HEK293T (cell line): Measurements from ENCODE around the gene CDC123.

Experiments used
- BHLHE40 ChIP-seq: fragments of 450-650 bp; IDR thresholded peaks from 2 replicates; pipeline ENCODE4 v1.6.1; 2016; ENCODE audit warnings: mild to moderate bottlenecking, moderate library complexity, borderline replicate concordance
- ELF4 ChIP-seq: fragments of 450-650 bp; IDR thresholded peaks from 2 replicates; pipeline ENCODE4 v1.6.1; 2017; ENCODE audit warnings: antibody characterized with exemption
- FOXA1 ChIP-seq: fragments of 450-650 bp; IDR thresholded peaks from 2 replicates; pipeline ENCODE4 v1.6.1; 2016; ENCODE audit warnings: mild to moderate bottlenecking
- FOXK2 ChIP-seq: fragments of 450-650 bp; IDR thresholded peaks from 2 replicates; pipeline ENCODE4 v1.6.1; 2016; ENCODE audit warnings: mild to moderate bottlenecking
- FOXM1 ChIP-seq: fragments of 450-650 bp; IDR thresholded peaks from 2 replicates; pipeline ENCODE4 v1.6.1; 2017; ENCODE audit warnings: mild to moderate bottlenecking, borderline replicate concordance
- HDGF ChIP-seq: fragments of 450-650 bp; IDR thresholded peaks from 2 replicates; pipeline ENCODE4 v1.6.1; 2017; ENCODE audit warnings: antibody characterized with exemption, borderline replicate concordance
- L3MBTL2 ChIP-seq: fragments of 450-650 bp; conservative IDR thresholded peaks from 2 replicates; pipeline ENCODE4 v1.6.1; 2016; ENCODE audit warnings: mild to moderate bottlenecking
- LEF1 ChIP-seq: fragments of 450-650 bp; IDR thresholded peaks from 2 replicates; pipeline ENCODE4 v1.6.1; 2017; ENCODE audit warnings: mild to moderate bottlenecking, borderline replicate concordance
- SP1 ChIP-seq: fragments of 450-650 bp; IDR thresholded peaks from 2 replicates; pipeline ENCODE4 v1.6.1; 2017
- SUZ12 ChIP-seq: fragments of 450-650 bp; IDR thresholded peaks from 2 replicates; pipeline ENCODE4 v1.6.1; 2016; ENCODE audit warnings: mild to moderate bottlenecking
- TARDBP ChIP-seq: fragments of 450-650 bp; IDR thresholded peaks from 2 replicates; pipeline ENCODE4 v1.6.1; 2016
- ZNF384 ChIP-seq: fragments of 450-650 bp; IDR thresholded peaks from 2 replicates; pipeline ENCODE4 v1.6.1; 2016

- no peak for TF ChIP-seq HDGF
- no peak for TF ChIP-seq L3MBTL2
- TF ChIP-seq TARDBP: no peak
- no peak for TF ChIP-seq BHLHE40
- TF ChIP-seq FOXK2: no peak
- TF ChIP-seq SUZ12: no peak
- no peak for TF ChIP-seq FOXA1
- TF ChIP-seq ELF4: no peak
- TF ChIP-seq SP1: no peak
- TF ChIP-seq FOXM1: no peak
- TF ChIP-seq ZNF384: no peak
- no peak for TF ChIP-seq LEF1
These were observed 29.8 kb upstream of the CDC123 start for GRCh38 chr10:12165999-12166775.
